ENCODE results near the gene PRTFDC1. TPM values are rescaled to one million over a fixed set of nuclear protein-coding genes. Genes with fewer than 3 reads are reported as not detected.

PRTFDC1 gene
- total RNA-seq, 4 donors from 2014 or later, result 3.0 to 8.3 (median 4.3) TPM

GRCh38 chr10:24872049-24872789, 80.2 kb downstream of the PRTFDC1 start:
- TF ChIP-seq POLR2AphosphoS5 (IDR thresholded peaks at IDR 0.05), result no peak
- TF ChIP-seq EP300 (IDR thresholded peaks at IDR 0.05), result no peak
- no peak for TF ChIP-seq CTCF (IDR thresholded peaks at IDR 0.05)
- no peak for TF ChIP-seq POLR2A (IDR thresholded peaks at IDR 0.05; ENCODE audit: low read depth)
- H3K9me3 ChIP-seq, result no peaks in the 10 kb centered on the region
- intact Hi-C loops (cut with DNase I), result no loop called here
- 52% methylated on average over 6 of the region's 6 CpGs for WGBS
- no peak for DNase-seq (ENCODE audit: extremely low spot score)
- no peak overlapping the region for H3K27ac ChIP-seq (replicated peaks in 1 of 4)
- H3K27me3 ChIP-seq, result no peaks in the 10 kb centered on the region
- H3K4me3 ChIP-seq, result no peak overlapping the region
- H3K36me3 ChIP-seq, result no peaks in the 10 kb centered on the region
- H3K4me1 ChIP-seq, result peaks cover 0 to 15% (median 6%) of the 10 kb centered on the region in 4 donors

DNA sequence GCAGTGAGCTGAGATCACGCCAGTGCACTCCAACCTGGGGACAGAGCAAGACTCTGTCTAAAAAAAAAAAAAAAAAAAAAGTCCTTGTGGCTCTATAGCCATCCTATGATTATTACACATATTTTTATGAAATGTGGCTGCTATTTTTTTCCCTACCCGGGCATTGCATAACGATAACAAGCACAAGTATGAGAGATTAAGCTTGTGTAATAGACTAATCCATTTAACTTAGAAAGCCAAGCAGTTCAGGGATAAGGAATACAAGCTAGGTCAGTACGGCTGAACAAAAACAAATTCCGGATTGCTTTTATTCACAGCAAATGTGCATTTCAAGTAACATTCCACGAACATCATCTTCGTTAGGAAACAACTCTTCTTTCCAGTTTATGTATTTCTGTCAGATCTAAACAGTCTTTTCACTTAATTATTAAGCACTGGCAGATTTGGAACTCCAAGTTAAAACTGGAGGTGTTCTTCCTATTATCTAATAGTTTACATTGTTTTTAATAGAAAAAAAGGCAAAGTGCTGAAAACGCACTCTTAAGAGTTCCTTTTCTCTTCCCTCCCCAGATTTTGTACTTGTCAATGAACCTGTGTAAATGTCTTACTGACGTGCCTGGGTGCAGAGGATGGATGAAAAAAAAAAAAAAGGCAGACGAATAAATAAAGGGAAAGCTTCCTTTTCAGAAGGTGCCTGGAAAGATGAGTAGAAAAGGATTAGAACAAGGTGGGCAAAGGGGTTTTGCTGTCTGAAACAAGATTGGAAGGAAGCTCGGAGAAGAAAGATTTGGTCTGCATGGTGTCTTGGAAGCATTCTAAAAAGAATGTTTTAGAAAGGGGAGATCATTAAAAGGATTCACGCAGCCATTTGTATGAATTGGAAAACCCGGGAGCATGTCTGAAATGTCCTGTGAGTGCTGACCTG, 81.1 kb downstream of the PRTFDC1 start:
- WGBS, result 65% methylated on average over 13 of the region's 13 CpGs
- Histone ChIP-seq H3K9me3 (no peaks in the 10 kb centered on the region), H3K36me3 (no peaks in the 10 kb centered on the region), H3K4me1 (peaks cover 3 to 20% (median 8%) of the 10 kb centered on the region in 4 donors), H3K27me3 (no peaks in the 10 kb centered on the region), H3K4me3 (no peak overlapping the region), H3K27ac (replicated peaks in 1 of 4) (no peak overlapping the region)
- no peak for DNase-seq (ENCODE audit: extremely low spot score)
- TF ChIP-seq POLR2A (IDR thresholded peaks at IDR 0.05; ENCODE audit: low read depth) (no peak), CTCF (IDR thresholded peaks at IDR 0.05) (no peak), POLR2AphosphoS5 (IDR thresholded peaks at IDR 0.05) (no peak), EP300 (IDR thresholded peaks at IDR 0.05) (no peak)
- intact Hi-C loops (cut with DNase I), result no loop called here

GRCh38 chr10:24869354-24870015, 82.9 kb downstream of the PRTFDC1 start:
- Histone ChIP-seq H3K4me1 (peaks cover 3 to 20% (median 10%) of the 10 kb centered on the region in 4 donors), H3K4me3 (no peak overlapping the region), H3K9me3 (no peaks in the 10 kb centered on the region), H3K27ac (replicated peaks in 1 of 4) (no peak overlapping the region), H3K36me3 (no peaks in the 10 kb centered on the region), H3K27me3 (no peaks in the 10 kb centered on the region)
- intact Hi-C loops (cut with DNase I), result no loop called here
- no peak for DNase-seq (ENCODE audit: extremely low spot score)
- 62% methylated on average over 2 of the region's 2 CpGs for WGBS
- TF ChIP-seq POLR2AphosphoS5 (IDR thresholded peaks at IDR 0.05) (no peak), EP300 (IDR thresholded peaks at IDR 0.05) (no peak), CTCF (IDR thresholded peaks at IDR 0.05) (no peak), POLR2A (IDR thresholded peaks at IDR 0.05; ENCODE audit: low read depth) (no peak)

DNA sequence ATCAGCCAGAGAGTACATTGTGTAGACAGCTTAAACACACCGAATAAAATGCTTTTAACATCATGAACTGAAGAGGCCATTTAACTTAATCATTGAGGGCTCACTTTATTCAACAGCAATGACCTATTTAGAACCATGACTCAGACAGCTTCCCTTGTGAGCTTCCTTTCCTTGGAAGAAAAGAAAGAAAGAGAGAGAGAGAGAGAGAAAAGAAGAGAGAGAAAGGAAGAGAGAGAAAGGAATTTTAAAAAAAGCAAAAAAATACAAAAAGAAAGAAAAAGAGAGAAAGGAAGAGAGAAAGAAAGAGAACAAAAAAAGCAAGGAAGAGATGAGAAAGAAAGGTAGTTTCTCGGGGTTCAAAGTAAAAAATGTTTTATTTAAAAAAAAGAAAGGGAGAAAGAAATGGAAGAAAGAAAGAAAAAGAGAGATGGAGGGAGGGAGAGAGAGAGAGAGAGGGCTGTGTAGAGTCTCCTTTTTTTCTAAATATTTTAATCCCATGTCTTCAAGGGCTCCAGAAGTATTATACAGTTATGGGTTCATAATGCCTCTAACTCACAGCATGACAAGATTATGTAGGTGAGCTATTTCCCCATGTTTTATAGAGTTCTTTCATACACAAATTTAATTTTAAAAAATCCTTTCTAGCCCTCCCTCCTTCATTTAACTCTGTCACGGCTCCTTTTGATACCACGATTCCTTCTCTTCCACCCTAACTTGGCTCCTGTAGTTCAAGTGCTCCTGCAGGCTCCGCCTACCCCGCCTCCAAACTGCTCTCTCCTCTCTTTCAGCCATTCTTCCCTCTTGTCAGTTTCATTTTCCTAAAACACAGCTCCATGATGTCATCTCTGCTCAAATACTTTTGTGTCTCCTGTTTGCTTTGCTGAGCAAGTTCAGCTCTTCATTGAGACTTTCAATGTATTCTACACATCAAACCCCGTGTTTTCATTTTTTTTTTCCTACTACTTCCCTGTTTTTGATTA, 85.5 kb downstream of the PRTFDC1 start:
- H3K4me3 ChIP-seq, result peak overlapping the region in 3 of 4 donors; percentile 2 to 21 (median 3)
- peaks cover 2 to 15% (median 6%) of the 10 kb centered on the region in 4 donors for H3K4me1 ChIP-seq
- no peak for DNase-seq (ENCODE audit: extremely low spot score)
- H3K27me3 ChIP-seq, result no peaks in the 10 kb centered on the region
- peak overlapping the region in 2 of 4 donors; percentile 30 to 36 for H3K27ac ChIP-seq (replicated peaks in 1 of 4)
- WGBS, result 51% methylated on average over 7 of the region's 7 CpGs
- no peaks in the 10 kb centered on the region for H3K9me3 ChIP-seq
- intact Hi-C loops (cut with DNase I), result no loop called here
- no peaks in the 10 kb centered on the region for H3K36me3 ChIP-seq
- no peak for TF ChIP-seq POLR2A (IDR thresholded peaks at IDR 0.05; ENCODE audit: low read depth)

Data from esophagus muscularis mucosa (tissue), 4 donors.